ENCODE data around the gene RDM1. TPM values are rescaled to one million over a fixed set of nuclear protein-coding genes. Genes with fewer than 3 reads are reported as not detected.
A peak's percentile ranks its signal among the peaks of the same experiment; 100 is the strongest.

RDM1 gene
- total RNA-seq, 4 donors from 2014 or later = not detected

DNA sequence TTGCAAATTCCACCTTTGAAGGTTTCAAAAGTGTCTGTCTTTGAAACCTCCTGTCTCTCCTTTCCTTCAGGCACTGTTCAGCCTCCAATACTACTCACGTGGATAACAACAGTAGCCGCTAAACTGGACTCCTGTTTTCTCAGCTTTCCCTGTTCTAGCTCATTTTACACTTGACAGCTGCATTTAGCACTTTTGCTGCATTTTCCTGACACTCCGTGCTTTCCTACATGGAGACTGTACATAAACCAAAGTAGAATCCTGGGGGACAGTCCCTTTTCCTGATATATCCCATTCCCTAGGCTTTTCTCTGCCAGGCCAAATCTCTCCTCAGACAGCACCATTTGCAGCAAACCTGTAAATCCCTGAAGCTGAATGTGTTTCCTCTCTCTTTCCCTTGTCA, 54.0 kb downstream of the RDM1 start:
- TF ChIP-seq CTCF (IDR thresholded peaks at IDR 0.05; ENCODE audit: low read depth) = no peak

DNA sequence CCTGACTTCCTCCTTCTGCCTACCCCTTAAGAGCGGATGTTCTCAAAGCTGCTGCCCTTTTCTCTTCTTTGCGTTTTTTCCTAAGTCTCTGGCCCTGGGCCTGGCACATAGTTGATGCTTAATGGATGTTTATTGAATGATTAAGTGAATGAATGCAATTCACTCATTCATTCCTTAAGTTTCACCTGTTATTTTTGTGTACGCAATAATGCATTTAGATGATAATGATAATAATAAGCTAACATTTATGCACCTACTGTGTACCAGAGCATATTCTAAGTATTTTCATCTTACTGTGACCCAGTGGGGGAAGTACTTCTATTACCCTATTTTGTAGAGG, 54.8 kb downstream of the RDM1 start:
- TF ChIP-seq CTCF (IDR thresholded peaks at IDR 0.05; ENCODE audit: low read depth) = no peak

- no peak for TF ChIP-seq CTCF (IDR thresholded peaks at IDR 0.05; ENCODE audit: low read depth)
Measured at GRCh38 chr17:35875072-35875799, 55.3 kb downstream of the RDM1 start.

- no peak for TF ChIP-seq CTCF (IDR thresholded peaks at IDR 0.05; ENCODE audit: low read depth)
Measured at GRCh38 chr17:35872196-35872980, 58.2 kb downstream of the RDM1 start.

DNA sequence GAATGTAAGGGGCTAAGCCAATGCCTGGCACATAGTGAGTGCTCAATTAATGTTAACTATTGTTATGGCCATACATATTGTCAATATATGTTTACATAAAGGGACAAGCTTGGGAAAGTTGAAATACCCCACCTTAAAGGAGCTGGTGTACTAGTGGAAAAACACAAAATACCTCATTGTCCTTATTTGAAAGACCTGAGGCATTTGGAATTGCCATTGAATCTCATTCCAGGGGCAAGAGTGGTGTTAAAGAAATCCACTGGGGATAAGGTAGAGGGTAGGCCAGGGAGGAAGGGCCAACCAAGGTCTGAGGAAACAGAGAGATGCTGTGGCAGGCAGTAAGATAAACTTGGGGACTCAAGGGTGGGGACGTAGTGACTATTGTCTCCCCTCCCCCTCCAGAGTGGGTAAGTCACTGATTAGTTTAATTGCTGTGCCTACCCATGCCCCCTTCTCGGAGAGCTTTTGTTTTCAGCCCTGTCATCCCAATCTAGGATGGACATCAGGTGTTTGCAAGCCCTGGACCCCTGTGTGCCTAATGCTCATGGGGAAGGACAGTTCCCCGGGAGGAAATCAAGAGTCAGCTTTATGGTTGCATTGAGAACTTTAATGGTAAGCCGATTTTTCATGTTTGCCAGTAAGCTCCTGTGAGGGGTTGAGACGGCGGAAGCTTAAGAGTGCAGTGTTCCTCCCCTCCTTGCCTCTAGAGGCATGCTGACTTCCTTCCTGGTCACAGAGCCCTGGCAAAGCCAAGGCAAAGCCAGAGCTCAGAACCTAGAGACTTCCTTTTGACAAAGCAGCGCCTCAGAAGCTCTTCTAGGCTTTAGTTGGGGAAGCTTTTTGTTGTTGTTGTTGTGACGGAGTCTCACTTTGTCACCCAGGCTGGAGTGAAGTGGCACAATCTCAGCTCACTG, 59.4 kb downstream of the RDM1 start:
- TF ChIP-seq CTCF (IDR thresholded peaks at IDR 0.05; ENCODE audit: low read depth) = no peak

- no peak for TF ChIP-seq CTCF (IDR thresholded peaks at IDR 0.05; ENCODE audit: low read depth)
Measured at GRCh38 chr17:35868737-35869136, 61.8 kb downstream of the RDM1 start, which contains the start of gene HEATR9. HEATR9 (minus strand) TSS chr17:35868891; CDS start chr17:35868742, 149 bp downstream.

Small RNAs within 50 kb of the gene (small RNA-seq; reads per million reads assigned to genes)
- 6,560 reads per million, percentile 100 among the genes with 10 or more reads in this experiment for gene RF00100

Other genes with a start within 250 kb of the RDM1 start
- 10 to 100 TPM; 28.2 to 54.8 (median 40.3) TPM for gene RASL10B, start 199.1 kb downstream of the RDM1 start, total RNA-seq
- gene GAS2L2, start 177.5 kb downstream of the RDM1 start, total RNA-seq = under 1 TPM in 2 of 4 donors, not detected in 2; 0.22 to 0.51 TPM
- gene C17orf50, start 169.9 kb downstream of the RDM1 start, total RNA-seq = not detected
- 10 to 100 TPM; 21.6 to 46.1 (median 42.7) TPM for gene MMP28, start 135.1 kb downstream of the RDM1 start, total RNA-seq
- 100 to 1,000 TPM in 1 of 4 donors, 10 to 100 TPM in 3; 69.1 to 106 (median 78.7) TPM for gene TAF15, start 121.3 kb downstream of the RDM1 start, total RNA-seq
- gene HEATR9, start 61.9 kb downstream of the RDM1 start, total RNA-seq = not detected
- 10 to 100 TPM in 1 of 4 donors, 1 to 10 TPM in 1, under 1 TPM in 1, not detected in 1; 0.82 to 11.2 (median 6.8) TPM for gene CCL5, start 50.4 kb downstream of the RDM1 start, total RNA-seq
- not detected for gene LYZL6, start 12.9 kb upstream of the RDM1 start, total RNA-seq
- 1 to 10 TPM in 1 of 4 donors, under 1 TPM in 1, not detected in 2; 0.34 to 2.6 TPM for gene CCL16, start 50.7 kb upstream of the RDM1 start, total RNA-seq
- 10 to 100 TPM; 33.5 to 48.7 (median 46.5) TPM for gene CCL14, start 56.0 kb upstream of the RDM1 start, total RNA-seq
- not detected for gene CCL15, start 70.8 kb upstream of the RDM1 start, total RNA-seq
- gene CCL23, start 87.2 kb upstream of the RDM1 start, total RNA-seq = 10 to 100 TPM in 2 of 4 donors, 1 to 10 TPM in 2; 3.4 to 13.7 (median 9.1) TPM
- 10 to 100 TPM in 1 of 4 donors, 1 to 10 TPM in 1, under 1 TPM in 1, not detected in 1; 0.66 to 19.2 (median 2.2) TPM for gene CCL18, start 133.5 kb upstream of the RDM1 start, total RNA-seq
- 10 to 100 TPM in 1 of 4 donors, 1 to 10 TPM in 2, under 1 TPM in 1; 0.98 to 14.1 (median 1.7) TPM for gene CCL3, start 159.4 kb upstream of the RDM1 start, total RNA-seq
- gene CCL4, start 173.1 kb upstream of the RDM1 start, total RNA-seq = 1 to 10 TPM in 3 of 4 donors, not detected in 1; 2.2 to 4.2 (median 3.1) TPM
- 1 to 10 TPM in 1 of 4 donors, not detected in 3; 2.9 TPM for gene TBC1D3B, start 245.9 kb upstream of the RDM1 start, total RNA-seq

All from subcutaneous adipose tissue (tissue), 4 donors.